Stimulated activated naive CD4-positive, alpha-beta T cell (primary cell): Measurements from ENCODE around the gene CLOCK.

Experiments used
- DNase-seq, 6 experiments: peaks; one replicate each; lab custom pipeline; 2025; lab: John Stamatoyannopoulos, UW

CLOCK gene

GRCh38 chr4:55416176-55416575 is 130.5 kb downstream of the CLOCK start:
- DNase-seq, result no peak

GRCh38 chr4:55411621-55412020 is 135.1 kb downstream of the CLOCK start:
- no peak for DNase-seq

- no peak for DNase-seq
Measured at GRCh38 chr4:55410431-55410830, 136.3 kb downstream of the CLOCK start.

DNA sequence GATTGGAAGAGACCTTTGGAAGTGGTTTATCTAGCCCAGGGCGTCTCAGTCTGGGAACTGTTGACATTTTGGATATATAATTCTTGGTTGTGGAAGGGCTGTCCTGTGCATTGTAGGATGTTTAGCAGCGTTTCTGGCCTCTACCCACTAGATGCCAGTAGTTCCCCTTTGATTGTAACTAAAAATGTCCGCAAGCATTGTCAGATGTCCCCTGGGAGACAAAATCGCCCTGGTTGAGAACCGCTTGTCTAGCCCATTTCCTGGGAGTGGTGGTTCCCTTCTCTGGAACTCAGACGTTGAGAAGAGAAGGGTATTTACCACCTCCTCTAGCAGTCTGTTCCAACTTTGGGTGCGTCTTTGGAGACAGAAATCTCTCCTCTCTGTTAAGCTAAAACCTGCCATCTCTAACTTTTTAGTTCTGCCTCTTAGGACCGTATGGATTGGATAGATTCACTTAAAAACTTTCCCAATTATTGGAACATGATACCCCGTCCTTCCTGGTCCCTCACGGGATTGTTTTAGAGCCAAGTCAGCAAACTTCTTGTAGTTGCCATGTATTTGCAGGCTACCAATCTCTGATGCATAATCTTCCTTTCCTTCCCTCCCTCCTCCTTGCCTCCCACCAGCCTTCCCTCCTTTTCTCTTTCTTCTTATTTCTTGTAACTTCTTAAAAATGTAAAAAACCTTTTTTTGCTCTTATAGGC is 137.1 kb downstream of the CLOCK start:
- DNase-seq, result peak in 2 of 6 experiments; percentile 2 to 11

- DNase-seq, result no peak
Measured at GRCh38 chr4:55407764-55408163, 138.9 kb downstream of the CLOCK start.

DNA sequence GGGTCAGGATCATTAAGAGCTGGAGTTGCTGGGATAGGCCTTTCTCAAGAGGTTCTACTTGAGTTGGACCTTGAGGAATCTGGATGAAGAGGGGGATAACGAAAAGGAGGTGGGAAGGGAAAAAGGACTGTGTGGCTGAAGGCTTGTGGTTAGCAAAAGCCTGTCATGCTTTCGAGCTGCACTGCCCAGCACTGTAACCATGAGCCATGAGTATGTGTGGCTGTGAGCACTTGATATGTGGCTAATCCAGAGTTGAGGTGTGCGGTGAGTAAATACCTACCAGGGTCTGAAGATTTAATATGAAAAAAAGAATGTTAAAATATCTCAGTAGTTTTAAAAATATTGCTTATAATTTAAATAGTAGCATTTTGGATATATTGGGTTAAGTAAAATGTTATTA is 139.6 kb downstream of the CLOCK start:
- no peak for DNase-seq

- no peak for DNase-seq
Measured at GRCh38 chr4:55406545-55406944, 140.2 kb downstream of the CLOCK start.

GRCh38 chr4:55405073-55405472 is 141.6 kb downstream of the CLOCK start:
- DNase-seq, result no peak

GRCh38 chr4:55399581-55399980 is 147.1 kb downstream of the CLOCK start:
- DNase-seq, result no peak

DNA sequence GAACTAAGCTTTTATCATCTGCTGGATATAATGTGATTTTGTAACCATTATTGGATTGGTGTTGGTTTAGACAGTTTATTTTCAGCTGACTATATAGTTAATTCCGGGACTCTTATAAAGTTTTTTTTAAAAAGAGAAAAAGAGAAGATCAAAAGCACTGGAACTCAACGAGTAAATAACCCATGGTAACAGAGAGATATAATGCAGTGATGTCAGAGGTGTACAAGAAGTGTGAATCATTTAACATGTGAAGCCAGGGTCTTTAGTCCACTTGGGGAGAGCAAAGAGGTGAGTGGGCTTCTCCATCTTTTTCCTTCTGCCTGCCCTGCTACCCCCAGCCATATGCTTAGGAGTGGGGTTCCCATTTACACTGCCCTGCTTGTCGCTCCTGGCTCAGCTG is 147.7 kb downstream of the CLOCK start:
- no peak for DNase-seq

GRCh38 chr4:55398461-55398860 is 148.2 kb downstream of the CLOCK start:
- DNase-seq, result no peak

DNA sequence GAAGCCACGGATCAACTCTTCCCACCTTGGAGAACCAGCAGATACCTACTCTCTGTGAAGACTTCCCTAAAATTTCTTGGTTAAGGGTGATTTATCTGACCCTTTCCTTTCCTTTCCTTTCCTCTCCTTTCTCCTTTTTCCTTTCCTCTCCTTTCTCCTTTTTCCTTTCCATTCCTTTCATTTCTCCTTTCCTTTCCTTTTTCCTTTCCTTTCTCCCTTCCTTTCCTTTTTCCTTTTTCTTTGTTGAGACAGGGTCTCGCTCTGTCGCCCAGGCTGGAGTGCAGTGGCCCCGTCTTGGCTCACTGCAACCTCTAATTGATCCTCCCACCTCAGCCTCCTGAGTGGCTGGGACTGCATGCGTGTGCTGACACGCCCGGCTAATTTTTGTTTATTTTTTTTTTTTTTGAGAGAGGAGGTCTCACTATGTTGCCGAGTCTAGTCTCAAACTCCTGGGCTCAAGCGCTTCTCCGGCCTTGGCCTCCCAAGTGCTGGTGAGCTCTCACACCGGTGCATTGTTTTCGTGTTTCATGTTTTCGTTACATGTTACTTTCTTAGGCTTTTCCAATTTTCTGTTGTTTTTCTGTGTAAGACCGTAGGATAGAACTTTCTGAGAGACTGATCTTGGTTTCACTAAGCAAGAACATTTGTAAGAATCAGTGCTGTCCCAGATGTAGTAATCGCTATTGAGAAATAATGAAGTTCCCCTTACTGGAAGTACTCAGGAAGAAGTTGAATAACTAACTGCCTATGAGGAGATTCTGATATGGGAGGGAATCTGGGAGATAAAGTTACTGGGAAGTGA is 149.0 kb downstream of the CLOCK start:
- DNase-seq, result no peak

- no peak for DNase-seq
Measured at GRCh38 chr4:55397126-55397436, 149.6 kb downstream of the CLOCK start.

GRCh38 chr4:55396308-55397125 is 150.2 kb downstream of the CLOCK start:
- peak in 4 of 6 experiments; percentile 8 to 42 (median 18) for DNase-seq

GRCh38 chr4:55395529-55396307 is 151.0 kb downstream of the CLOCK start, which contains the start of gene TMEM165:
TSS of gene TMEM165 (plus strand) at chr4:55395957. CDS start at chr4:55396190, 233 bp downstream.
- DNase-seq, result peak; percentile 75 to 91 (median 86)

- DNase-seq, result peak in 1 of 6 experiments; percentile 42
Measured at GRCh38 chr4:55395218-55395528, 151.5 kb downstream of the CLOCK start.

GRCh38 chr4:55393461-55394320 is 153.0 kb downstream of the CLOCK start:
- DNase-seq, result no peak

- no peak for DNase-seq
Measured at GRCh38 chr4:55386840-55387239, 159.9 kb downstream of the CLOCK start.

DNA sequence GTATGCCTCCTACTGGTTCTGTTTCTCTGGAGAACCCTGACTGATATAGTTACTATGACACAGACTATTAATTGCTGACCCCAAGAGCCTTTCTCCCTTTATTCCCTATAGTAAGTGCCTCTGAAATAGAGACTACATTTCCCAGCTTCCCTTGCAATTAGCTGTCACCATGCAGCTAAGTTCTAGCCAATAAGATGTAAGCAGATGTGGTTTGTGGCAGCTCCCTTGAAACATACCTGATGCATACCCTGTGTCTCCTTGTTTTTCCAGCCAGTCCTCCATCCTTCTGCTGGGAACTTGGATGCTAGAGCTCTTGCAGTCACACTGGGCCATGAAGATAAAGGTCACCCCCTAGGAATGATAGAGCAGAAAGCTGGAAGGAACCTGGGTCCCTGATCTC is 160.6 kb downstream of the CLOCK start:
- no peak for DNase-seq

GRCh38 chr4:55385201-55385649 is 161.5 kb downstream of the CLOCK start:
- DNase-seq, result no peak

DNA sequence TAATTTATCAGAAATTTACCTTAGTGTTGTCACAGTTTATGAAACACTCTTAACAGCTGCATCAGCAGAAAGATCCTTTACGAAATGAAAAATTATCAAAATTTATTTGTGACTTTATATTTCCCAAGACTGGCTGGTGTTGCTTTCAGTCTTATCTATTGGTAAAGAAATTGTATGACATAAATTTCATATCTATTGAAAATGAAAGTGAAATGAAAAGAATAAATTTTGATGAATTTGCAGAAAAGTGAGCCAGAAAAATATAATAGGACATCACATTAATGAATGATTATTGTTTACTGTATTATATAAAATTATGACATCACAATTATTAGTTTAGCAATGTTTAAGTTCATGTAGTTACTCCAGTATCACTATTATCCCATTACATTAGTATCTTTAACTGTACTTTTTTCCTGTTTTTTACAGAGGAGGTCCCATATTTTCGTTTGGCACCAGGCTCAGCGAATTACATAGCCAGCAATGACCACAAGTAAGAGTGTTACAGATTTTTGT is 164.2 kb downstream of the CLOCK start:
- DNase-seq, result no peak
